Measurements from ENCODE around the gene FMNL2.

Gene FMNL2

GRCh38 chr2:152492131-152492530, 157.2 kb downstream of the FMNL2 start:
- Histone ChIP-seq H3K4me2 (ENCODE audit: insufficient read depth, low read length) (no peak overlapping the region), H3K36me3 (ENCODE audit: insufficient read depth, low read length) (no peaks in the 10 kb centered on the region), H3K4me1 (ENCODE audit: insufficient read depth, low read length) (no peaks in the 10 kb centered on the region), H3K9me3 (ENCODE audit: insufficient read depth, low read length, severe bottlenecking) (no peaks in the 10 kb centered on the region), H3K79me2 (ENCODE audit: insufficient read depth, low read length) (no peaks in the 10 kb centered on the region), H3K27ac (ENCODE audit: low read length) (no peak overlapping the region), H4K20me1 (ENCODE audit: insufficient read depth, low read length) (no peaks in the 10 kb centered on the region), H3K27me3 (ENCODE audit: insufficient read depth, low read length, poor library complexity) (no peaks in the 10 kb centered on the region), H2AFZ (ENCODE audit: low read depth, low read length) (no peak overlapping the region), H3K9ac (ENCODE audit: low read depth, low read length) (no peak overlapping the region), H3K4me3 (ENCODE audit: low read depth in 1 of 2, low read length in 2 of 2) (no peak overlapping the region)
- TF ChIP-seq EZH2 (IDR thresholded peaks at IDR 0.05; ENCODE audit: borderline replicate concordance, low read depth, low read length, severe bottlenecking) = no peak
- DNase-seq = no peak
- no peak for ATAC-seq (ENCODE audit: insufficient read depth, low read depth)

GRCh38 chr2:152492911-152493310, 157.9 kb downstream of the FMNL2 start:
- H3K4me1 ChIP-seq (ENCODE audit: insufficient read depth, low read length) = no peaks in the 10 kb centered on the region
- no peak overlapping the region for H2AFZ ChIP-seq (ENCODE audit: low read depth, low read length)
- H3K4me3 ChIP-seq (ENCODE audit: low read depth in 1 of 2, low read length in 2 of 2) = no peak overlapping the region
- no peak for TF ChIP-seq CTCF (IDR thresholded peaks at IDR 0.05; ENCODE audit: borderline replicate concordance, extremely low read depth, low read length, poor library complexity, severe bottlenecking)
- no peaks in the 10 kb centered on the region for H3K79me2 ChIP-seq (ENCODE audit: insufficient read depth, low read length)
- no peak for DNase-seq
- no peak for ATAC-seq (ENCODE audit: insufficient read depth, low read depth)
- H3K4me2 ChIP-seq (ENCODE audit: insufficient read depth, low read length) = no peak overlapping the region
- no peak overlapping the region for H3K27ac ChIP-seq (ENCODE audit: low read length)
- H3K9me3 ChIP-seq (ENCODE audit: insufficient read depth, low read length, severe bottlenecking) = no peaks in the 10 kb centered on the region
- no peaks in the 10 kb centered on the region for H3K36me3 ChIP-seq (ENCODE audit: insufficient read depth, low read length)
- no peaks in the 10 kb centered on the region for H3K27me3 ChIP-seq (ENCODE audit: insufficient read depth, low read length, poor library complexity)
- no peaks in the 10 kb centered on the region for H4K20me1 ChIP-seq (ENCODE audit: insufficient read depth, low read length)
- H3K9ac ChIP-seq (ENCODE audit: low read depth, low read length) = no peak overlapping the region

GRCh38 chr2:152493417-152493816, 158.4 kb downstream of the FMNL2 start:
- no peaks in the 10 kb centered on the region for H3K79me2 ChIP-seq (ENCODE audit: insufficient read depth, low read length)
- TF ChIP-seq EZH2 (IDR thresholded peaks at IDR 0.05; ENCODE audit: borderline replicate concordance, low read depth, low read length, severe bottlenecking) (no peak), CTCF (IDR thresholded peaks at IDR 0.05; ENCODE audit: borderline replicate concordance, extremely low read depth, low read length, poor library complexity, severe bottlenecking) (no peak)
- H3K27me3 ChIP-seq (ENCODE audit: insufficient read depth, low read length, poor library complexity) = no peaks in the 10 kb centered on the region
- no peaks in the 10 kb centered on the region for H3K36me3 ChIP-seq (ENCODE audit: insufficient read depth, low read length)
- no peak for DNase-seq
- no peak overlapping the region for H3K4me2 ChIP-seq (ENCODE audit: insufficient read depth, low read length)
- no peak overlapping the region for H3K27ac ChIP-seq (ENCODE audit: low read length)
- H3K4me3 ChIP-seq (ENCODE audit: low read depth in 1 of 2, low read length in 2 of 2) = no peak overlapping the region
- ATAC-seq (ENCODE audit: insufficient read depth, low read depth) = no peak
- H2AFZ ChIP-seq (ENCODE audit: low read depth, low read length) = no peak overlapping the region
- no peaks in the 10 kb centered on the region for H3K4me1 ChIP-seq (ENCODE audit: insufficient read depth, low read length)
- no peaks in the 10 kb centered on the region for H3K9me3 ChIP-seq (ENCODE audit: insufficient read depth, low read length, severe bottlenecking)
- H3K9ac ChIP-seq (ENCODE audit: low read depth, low read length) = no peak overlapping the region
- H4K20me1 ChIP-seq (ENCODE audit: insufficient read depth, low read length) = no peaks in the 10 kb centered on the region

GRCh38 chr2:152493945-152494528, 159.1 kb downstream of the FMNL2 start:
- Histone ChIP-seq H2AFZ (ENCODE audit: low read depth, low read length) (no peak overlapping the region), H3K9me3 (ENCODE audit: insufficient read depth, low read length, severe bottlenecking) (no peaks in the 10 kb centered on the region), H3K36me3 (ENCODE audit: insufficient read depth, low read length) (no peaks in the 10 kb centered on the region), H3K79me2 (ENCODE audit: insufficient read depth, low read length) (no peaks in the 10 kb centered on the region), H3K4me3 (ENCODE audit: low read depth in 1 of 2, low read length in 2 of 2) (no peak overlapping the region), H4K20me1 (ENCODE audit: insufficient read depth, low read length) (no peaks in the 10 kb centered on the region), H3K9ac (ENCODE audit: low read depth, low read length) (no peak overlapping the region), H3K4me1 (ENCODE audit: insufficient read depth, low read length) (no peaks in the 10 kb centered on the region), H3K27ac (ENCODE audit: low read length) (no peak overlapping the region), H3K27me3 (ENCODE audit: insufficient read depth, low read length, poor library complexity) (peaks cover under 1% of the 10 kb centered on the region), H3K4me2 (ENCODE audit: insufficient read depth, low read length) (no peak overlapping the region)
- DNase-seq (no peak), ATAC-seq (ENCODE audit: insufficient read depth, low read depth) (no peak)
- no peak for TF ChIP-seq EZH2 (IDR thresholded peaks at IDR 0.05; ENCODE audit: borderline replicate concordance, low read depth, low read length, severe bottlenecking)
- no peak for TF ChIP-seq CTCF (IDR thresholded peaks at IDR 0.05; ENCODE audit: borderline replicate concordance, extremely low read depth, low read length, poor library complexity, severe bottlenecking)
